ENCODE measurements around the gene PRDM16.

DNA sequence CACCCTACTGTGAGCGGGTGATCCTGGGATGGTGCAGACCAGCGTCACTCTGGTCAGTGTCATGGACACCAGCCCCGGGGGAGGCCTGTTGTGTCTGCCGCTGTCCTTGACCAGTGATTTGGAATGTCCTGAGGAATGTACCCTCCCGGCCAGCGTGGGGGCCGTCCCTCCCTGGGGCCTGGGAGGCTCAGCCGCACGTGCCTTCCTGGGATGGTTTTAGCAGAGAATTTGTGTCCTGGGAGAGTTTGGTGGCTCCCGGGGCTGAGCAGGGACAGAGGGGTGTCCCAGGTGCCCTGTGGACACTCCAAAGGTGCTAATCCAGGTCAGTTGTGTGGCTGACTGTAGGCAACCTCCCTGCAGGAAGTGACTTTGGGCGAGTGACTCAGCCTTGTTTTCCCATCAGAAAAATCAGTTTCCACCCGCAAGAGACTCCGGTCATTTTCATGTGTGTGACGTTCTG, 391.7 kb downstream of the PRDM16 start:
- TF ChIP-seq, protein P1, sequence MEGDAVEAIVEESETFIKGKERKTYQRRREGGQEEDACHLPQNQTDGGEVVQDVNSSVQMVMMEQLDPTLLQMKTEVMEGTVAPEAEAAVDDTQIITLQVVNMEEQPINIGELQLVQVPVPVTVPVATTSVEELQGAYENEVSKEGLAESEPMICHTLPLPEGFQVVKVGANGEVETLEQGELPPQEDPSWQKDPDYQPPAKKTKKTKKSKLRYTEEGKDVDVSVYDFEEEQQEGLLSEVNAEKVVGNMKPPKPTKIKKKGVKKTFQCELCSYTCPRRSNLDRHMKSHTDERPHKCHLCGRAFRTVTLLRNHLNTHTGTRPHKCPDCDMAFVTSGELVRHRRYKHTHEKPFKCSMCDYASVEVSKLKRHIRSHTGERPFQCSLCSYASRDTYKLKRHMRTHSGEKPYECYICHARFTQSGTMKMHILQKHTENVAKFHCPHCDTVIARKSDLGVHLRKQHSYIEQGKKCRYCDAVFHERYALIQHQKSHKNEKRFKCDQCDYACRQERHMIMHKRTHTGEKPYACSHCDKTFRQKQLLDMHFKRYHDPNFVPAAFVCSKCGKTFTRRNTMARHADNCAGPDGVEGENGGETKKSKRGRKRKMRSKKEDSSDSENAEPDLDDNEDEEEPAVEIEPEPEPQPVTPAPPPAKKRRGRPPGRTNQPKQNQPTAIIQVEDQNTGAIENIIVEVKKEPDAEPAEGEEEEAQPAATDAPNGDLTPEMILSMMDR (IDR thresholded peaks at IDR 0.05; ENCODE audit: insufficient read depth, low read depth, low read length) = no peak
- no peak for TF ChIP-seq EZH2 (IDR thresholded peaks at IDR 0.05; ENCODE audit: insufficient read depth, low read length)

All from astrocyte (in vitro differentiated cells and primary cell).